Common myeloid progenitor, CD34-positive (primary cell): ENCODE results near the gene CCDC187.

Source experiments
- CTCF ChIA-PET: fragments of 350-600 bp; sonication (Branson Sonifier 250); formaldehyde crosslinking; loops from one replicate; lab custom pipeline; 2021; ENCODE audit warnings: antibody characterized with exemption; lab: Charles Lee
- POLR2A ChIA-PET: fragments of 350-600 bp; sonication (Branson Sonifier 250); formaldehyde crosslinking; loops from one replicate; lab custom pipeline; 2021; ENCODE audit warnings: antibody characterized with exemption; lab: Charles Lee
- DNase-seq, 3 donors: peaks; one replicate each; pipeline versions ENCODE4 v3.0.0 to v3.0.0-alpha.2; 2013
- H3K27ac ChIP-seq, 2 experiments: 1 replicate in 1 of 2; 2 replicates in 1 of 2; pipeline ENCODE4 v1.7.0; 2013; ENCODE audit warnings: inconsistent platforms in 2 of 2, low read length in 2 of 2, mild to moderate bottlenecking in 2 of 2, low read depth in 1 of 2, moderate library complexity in 1 of 2; ENCODE audit not compliant: severe bottlenecking in 2 of 2, insufficient read depth in 1 of 2, poor library complexity in 1 of 2
- H3K27me3 ChIP-seq, 5 experiments: replicated peaks in 2 of 5; 1 replicate in 3 of 5; 2 replicates in 2 of 5; pipeline versions ENCODE4 v1.6.1 to v1.7.0; 2013; ENCODE audit warnings: low read length in 4 of 5, mild to moderate bottlenecking in 2 of 5, moderate library complexity in 2 of 5, inconsistent platforms in 1 of 5; ENCODE audit not compliant: insufficient read depth in 5 of 5, control insufficient read depth in 4 of 5
- H3K36me3 ChIP-seq, 4 experiments: 1 replicate in 2 of 4; 2 replicates in 2 of 4; pipeline versions ENCODE4 v1.6.1 to v1.7.0; 2013; ENCODE audit warnings: low read length in 3 of 4, control low read depth in 1 of 4, mild to moderate bottlenecking in 1 of 4; ENCODE audit not compliant: control insufficient read depth in 4 of 4, insufficient read depth in 4 of 4
- H3K4me1 ChIP-seq, 4 experiments: 1 replicate in 3 of 4; 2 replicates in 1 of 4; pipeline versions ENCODE4 v1.6.1 to v1.7.1; 2013; ENCODE audit warnings: low read length in 3 of 4, mild to moderate bottlenecking in 3 of 4, control low read depth in 1 of 4, inconsistent platforms in 1 of 4, moderate library complexity in 1 of 4; ENCODE audit not compliant: control insufficient read depth in 4 of 4, insufficient read depth in 4 of 4; ENCODE audit errors: control extremely low read depth in 1 of 4
- H3K4me3 ChIP-seq, 7 experiments: 1 replicate in 4 of 7; 2 replicates in 3 of 7; pipeline versions ENCODE4 v1.5.1 to v1.7.0; 2013; ENCODE audit warnings: mild to moderate bottlenecking in 7 of 7, low read length in 6 of 7, moderate library complexity in 6 of 7, inconsistent platforms in 2 of 7, low read depth in 2 of 7, control low read depth in 1 of 7; ENCODE audit not compliant: insufficient read depth in 4 of 7, control insufficient read depth in 1 of 7; ENCODE audit errors: extremely low read depth in 1 of 7
- H3K9me3 ChIP-seq, 5 experiments: 1 replicate in 4 of 5; 2 replicates in 1 of 5; pipeline versions ENCODE4 v1.6.1 to v1.7.1; 2013; ENCODE audit warnings: low read length in 4 of 5, mild to moderate bottlenecking in 2 of 5, inconsistent platforms in 1 of 5, low read depth in 1 of 5, moderate library complexity in 1 of 5; ENCODE audit not compliant: control insufficient read depth in 4 of 5, insufficient read depth in 2 of 5; ENCODE audit errors: control extremely low read depth in 1 of 5
- WGBS: methylation state at CpG from one replicate; pipeline ENCODE4 v1.1.5; 2013; ENCODE audit not compliant: insufficient coverage; 5-methylcytosine and 5-hydroxymethylcytosine counted together

The CCDC187 gene

DNA sequence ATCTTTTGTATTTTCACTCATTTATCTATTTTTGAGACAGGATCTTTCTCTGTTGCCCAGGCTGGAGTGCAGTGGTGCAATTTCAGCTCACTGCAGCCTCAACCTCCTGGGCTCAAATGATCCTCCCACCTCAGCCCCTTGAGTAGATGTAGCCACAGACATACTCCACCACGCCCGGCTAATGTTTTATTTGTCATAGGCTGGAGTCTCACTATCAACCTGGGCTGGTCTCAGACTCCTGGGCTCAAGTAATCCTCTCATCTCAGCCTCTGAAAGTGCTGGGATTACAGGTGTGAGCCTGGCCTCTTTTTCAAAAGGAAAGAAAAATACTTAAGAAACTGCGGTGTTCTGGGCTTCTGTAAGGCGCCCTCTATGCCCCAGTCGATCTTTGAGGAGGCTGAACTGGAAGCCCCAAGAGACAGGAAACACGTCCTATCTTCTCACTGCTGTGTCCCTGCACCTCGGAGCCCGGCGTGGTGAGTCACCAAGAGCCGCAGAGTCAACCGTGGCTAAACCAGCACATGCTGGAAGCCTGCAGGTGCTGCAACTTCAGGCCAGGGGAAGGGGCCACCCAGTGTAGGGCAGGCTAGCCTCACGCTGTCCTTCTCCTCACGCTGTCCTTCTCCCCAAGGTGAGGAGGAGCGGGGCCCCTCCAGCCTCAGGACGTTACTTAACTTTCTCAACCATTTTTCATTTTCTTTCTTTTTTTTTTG lies 83.7 kb downstream of the CCDC187 start:
- H3K4me3 ChIP-seq: no peak overlapping the region
- ChIA-PET POLR2A (no interaction called here), CTCF (no interaction called here)
- H3K27ac ChIP-seq: no peak overlapping the region
- 96% methylated on average over 8 of the region's 15 CpGs for WGBS
- H3K27me3 ChIP-seq: no peaks in the 10 kb centered on the region
- no peaks in the 10 kb centered on the region for H3K9me3 ChIP-seq
- peaks cover 0 to 6% (median 0%) of the 10 kb centered on the region in 4 experiments for H3K4me1 ChIP-seq
- H3K36me3 ChIP-seq: peaks cover 13 to 93% (median 70%) of the 10 kb centered on the region in 4 experiments
- DNase-seq: no peak

DNA sequence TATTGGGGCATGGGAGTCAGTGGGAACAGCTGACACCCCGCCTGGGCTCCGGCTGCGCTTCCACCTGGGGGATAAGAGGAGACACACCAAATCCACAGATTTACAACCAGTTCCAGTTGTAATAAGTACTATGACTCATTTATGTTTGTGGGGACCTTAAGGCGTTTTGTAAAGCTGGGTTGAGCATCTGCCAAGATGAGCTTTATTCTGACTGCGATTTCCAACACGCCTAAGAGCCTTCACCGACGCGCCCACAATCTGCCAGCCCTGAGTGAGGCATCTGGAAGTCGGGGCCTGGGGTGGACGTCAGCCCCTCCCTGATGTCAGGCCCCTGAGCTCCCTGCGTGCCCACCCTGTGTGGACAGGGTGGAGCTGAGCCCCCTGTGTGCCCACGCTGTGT lies 84.6 kb downstream of the CCDC187 start:
- Histone ChIP-seq H3K36me3 (peaks cover 10 to 95% (median 75%) of the 10 kb centered on the region in 4 experiments), H3K4me3 (no peak overlapping the region), H3K27me3 (no peaks in the 10 kb centered on the region), H3K9me3 (peaks cover 0 to 7% (median 3%) of the 10 kb centered on the region in 5 experiments), H3K27ac (no peak overlapping the region), H3K4me1 (no peaks in the 10 kb centered on the region)
- POLR2A ChIA-PET: no interaction called here
- WGBS: 99% methylated on average over 10 of the region's 13 CpGs
- no peak for DNase-seq
- CTCF ChIA-PET: no interaction called here

DNA sequence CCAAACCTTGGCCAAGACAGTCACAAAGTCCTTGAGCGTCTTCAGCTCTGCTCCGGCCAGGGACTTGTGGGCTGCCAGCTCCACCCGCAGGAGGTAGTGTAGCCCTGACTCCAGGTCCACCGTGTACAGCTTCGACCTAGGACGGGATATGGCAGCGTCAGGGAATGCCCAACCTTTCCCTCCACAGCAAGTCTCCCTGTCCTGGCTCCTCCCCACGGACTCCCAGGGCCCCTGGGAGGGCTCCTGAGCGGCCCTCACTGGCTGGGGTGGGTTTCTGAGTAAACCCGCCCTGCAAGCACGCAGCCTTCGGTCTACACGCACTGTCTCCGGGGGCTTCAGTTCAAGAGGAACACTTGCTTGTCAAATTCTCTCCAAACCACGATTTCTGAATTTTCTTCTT lies 85.2 kb downstream of the CCDC187 start:
- Histone ChIP-seq H3K27ac (no peak overlapping the region), H3K27me3 (no peaks in the 10 kb centered on the region), H3K36me3 (peaks cover 14 to 95% (median 75%) of the 10 kb centered on the region in 4 experiments), H3K9me3 (peaks cover 0 to 11% (median 5%) of the 10 kb centered on the region in 5 experiments), H3K4me1 (no peaks in the 10 kb centered on the region), H3K4me3 (no peak overlapping the region)
- 98% methylated on average over 15 of the region's 15 CpGs for WGBS
- ChIA-PET POLR2A (no interaction called here), CTCF (no interaction called here)
- no peak for DNase-seq

DNA sequence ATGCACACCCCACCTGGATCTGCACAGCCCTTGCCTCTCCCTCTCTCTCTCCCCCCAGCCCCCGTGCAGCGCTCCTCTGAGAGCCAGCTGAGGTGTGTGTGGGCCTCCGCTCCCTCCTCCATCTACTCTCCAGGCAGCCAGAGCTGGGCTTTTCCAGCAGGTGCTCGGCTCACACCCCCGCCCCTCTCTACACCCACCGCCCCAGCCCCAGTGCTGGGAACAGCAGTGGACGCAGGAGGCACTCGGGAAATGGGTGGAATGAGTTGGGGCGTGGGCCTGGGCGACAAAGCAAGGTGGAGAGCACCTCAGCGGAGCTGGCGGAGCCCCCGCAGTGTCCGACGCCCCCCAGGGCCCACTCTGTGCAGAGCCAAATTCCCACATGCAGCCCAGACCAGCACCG lies 85.6 kb downstream of the CCDC187 start:
- ChIA-PET POLR2A (no interaction called here), CTCF (no interaction called here)

DNA sequence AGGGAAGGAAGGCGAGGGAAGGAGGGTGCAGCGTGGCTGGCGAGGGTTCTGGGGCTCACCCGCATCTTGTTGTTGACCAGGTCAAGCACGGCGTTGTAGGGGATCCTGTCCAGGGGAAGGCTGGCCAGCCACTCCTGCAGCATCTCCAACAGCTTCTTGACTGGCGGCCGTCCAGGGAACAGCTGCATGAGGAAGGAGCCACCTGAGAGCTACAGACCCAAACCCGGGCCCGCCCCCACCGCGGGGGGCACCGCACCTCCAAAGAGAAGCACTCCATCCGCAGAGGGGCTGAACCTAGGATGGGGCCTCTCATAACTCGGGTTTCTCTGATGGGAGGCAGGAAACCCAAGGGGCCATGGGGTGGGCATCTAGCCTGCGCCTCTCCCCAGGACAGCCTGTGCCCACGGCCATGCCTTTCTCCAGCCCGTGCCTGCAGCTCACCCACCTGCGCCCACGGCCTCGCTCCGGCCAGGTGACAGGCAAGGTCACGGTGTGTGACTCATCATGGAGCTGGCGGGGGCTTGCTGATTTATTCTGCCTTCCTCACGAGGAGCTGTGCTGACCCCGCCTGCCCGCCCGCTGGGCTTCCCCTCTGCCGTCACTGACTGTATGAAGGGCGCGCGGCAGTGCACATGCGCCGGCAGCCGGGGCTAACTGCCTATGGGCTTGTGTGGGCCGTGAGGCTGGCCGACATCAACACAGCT lies 87.2 kb downstream of the CCDC187 start:
- H3K27me3 ChIP-seq: no peaks in the 10 kb centered on the region
- no peak overlapping the region for H3K27ac ChIP-seq
- H3K4me3 ChIP-seq: no peak overlapping the region
- peaks cover 12 to 96% (median 75%) of the 10 kb centered on the region in 4 experiments for H3K36me3 ChIP-seq
- H3K9me3 ChIP-seq: peaks cover 0 to 12% (median 5%) of the 10 kb centered on the region in 5 experiments
- ChIA-PET POLR2A (interaction anchor here (1.3 kb wide), 1 partner anchor 88 kb away, joined by 3 read pairs; no protein-coding TSS in a partner anchor), CTCF (interaction anchor here (0.7 to 1.3 kb wide), 2 partner anchors 10 to 18 kb away, joined by 3 read pairs; no protein-coding TSS in a partner anchor)
- WGBS: 95% methylated on average over 31 of the region's 37 CpGs
- no peaks in the 10 kb centered on the region for H3K4me1 ChIP-seq
- no peak for DNase-seq

More for the DNA sequence above, 85.6 kb downstream of the CCDC187 start:
- peaks cover 12 to 96% (median 76%) of the 10 kb centered on the region in 4 experiments for H3K36me3 ChIP-seq
- H3K27me3 ChIP-seq: no peaks in the 10 kb centered on the region
- no peak overlapping the region for H3K4me3 ChIP-seq
- WGBS: 99% methylated on average over 15 of the region's 16 CpGs
- H3K9me3 ChIP-seq: peaks cover 0 to 12% (median 5%) of the 10 kb centered on the region in 5 experiments
- H3K27ac ChIP-seq: no peak overlapping the region
- DNase-seq: no peak
- H3K4me1 ChIP-seq: no peaks in the 10 kb centered on the region

DNA sequence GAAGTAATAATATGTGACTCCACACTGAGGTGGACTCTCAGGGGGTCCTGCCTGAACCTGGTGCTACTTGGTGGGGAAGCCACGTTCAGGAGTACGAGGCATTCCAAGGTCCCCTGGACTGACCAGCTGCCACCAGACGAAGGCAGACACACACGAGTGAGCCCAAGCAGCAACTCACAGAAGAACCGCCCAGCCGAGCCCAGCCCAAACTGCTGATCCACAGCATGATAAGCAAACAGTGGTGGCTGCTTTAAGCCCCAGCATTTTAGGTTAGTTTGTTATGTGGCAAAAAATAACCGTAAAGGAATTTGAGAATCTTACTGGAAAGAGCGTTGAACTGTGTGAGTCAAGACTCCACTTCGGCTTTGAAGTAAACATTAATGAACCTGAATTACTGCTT lies 90.2 kb downstream of the CCDC187 start:
- H3K36me3 ChIP-seq: peaks cover 12 to 95% (median 71%) of the 10 kb centered on the region in 4 experiments
- peaks cover 0 to 12% (median 5%) of the 10 kb centered on the region in 5 experiments for H3K9me3 ChIP-seq
- no peak overlapping the region for H3K27ac ChIP-seq
- ChIA-PET POLR2A (no interaction called here), CTCF (interaction anchor here (2.3 kb wide), 1 partner anchor 11 kb away, joined by 9 read pairs; no protein-coding TSS in a partner anchor)
- WGBS: 96% methylated on average over 9 of the region's 9 CpGs
- H3K4me3 ChIP-seq: no peak overlapping the region
- no peak for DNase-seq
- no peaks in the 10 kb centered on the region for H3K27me3 ChIP-seq
- no peaks in the 10 kb centered on the region for H3K4me1 ChIP-seq
